Adipocyte (in vitro differentiated cells): Measurements from ENCODE around the gene IKBIP.
"Not testable (repeated sequence)": the region's sequence is repeated elsewhere in the genome, so short reads cannot be mapped to it uniquely, and the experiment has no call there.

Experiments used
- DNase-seq: peaks from one replicate; pipeline ENCODE4 v3.0.0-alpha.2; 2015; ENCODE audit warnings: low read depth
- H3K27me3 ChIP-seq: replicated peaks from 2 replicates; pipeline ENCODE4 v1.7.0; 2013; ENCODE audit warnings: mild to moderate bottlenecking, low read length, moderate library complexity; ENCODE audit not compliant: control insufficient read depth, insufficient read depth
- H3K36me3 ChIP-seq: 2 replicates; pipeline ENCODE4 v1.7.0; 2013; ENCODE audit warnings: low read length, mild to moderate bottlenecking, moderate library complexity; ENCODE audit not compliant: control insufficient read depth, insufficient read depth, severe bottlenecking
- H3K4me1 ChIP-seq: 2 replicates; pipeline ENCODE4 v1.7.0; 2013; ENCODE audit warnings: mild to moderate bottlenecking, low read length, moderate library complexity; ENCODE audit not compliant: control insufficient read depth, insufficient read depth
- H3K4me3 ChIP-seq: 2 replicates; pipeline ENCODE4 v1.7.0; 2013; ENCODE audit warnings: mild to moderate bottlenecking, low read length, moderate library complexity
- H3K9ac ChIP-seq: 2 replicates; pipeline ENCODE4 v1.7.0; 2013; ENCODE audit warnings: mild to moderate bottlenecking, low read length, moderate library complexity
- H3K9me3 ChIP-seq: 2 replicates; pipeline ENCODE4 v1.7.0; 2013; ENCODE audit warnings: mild to moderate bottlenecking, low read length, moderate library complexity; ENCODE audit not compliant: control insufficient read depth

IKBIP gene

GRCh38 chr12:98618952-98619351 lies 25.6 kb downstream of the IKBIP start:
- H3K27me3 ChIP-seq = no peaks in the 10 kb centered on the region
- peaks cover 2% of the 10 kb centered on the region for H3K36me3 ChIP-seq
- peaks cover 11% of the 10 kb centered on the region for H3K4me1 ChIP-seq
- H3K9ac ChIP-seq = no peak overlapping the region
- no peak overlapping the region for H3K4me3 ChIP-seq
- no peaks in the 10 kb centered on the region for H3K9me3 ChIP-seq
- peak; percentile 87 for DNase-seq

GRCh38 chr12:98612696-98613334 lies 31.8 kb downstream of the IKBIP start:
- no peaks in the 10 kb centered on the region for H3K27me3 ChIP-seq
- H3K4me1 ChIP-seq = no peaks in the 10 kb centered on the region
- DNase-seq = no peak
- H3K4me3 ChIP-seq = no peak overlapping the region
- H3K36me3 ChIP-seq = peaks cover 11% of the 10 kb centered on the region
- no peaks in the 10 kb centered on the region for H3K9me3 ChIP-seq
- no peak overlapping the region for H3K9ac ChIP-seq

- H3K9me3 ChIP-seq = no peaks in the 10 kb centered on the region
- H3K9ac ChIP-seq = no peak overlapping the region
- no peak overlapping the region for H3K4me3 ChIP-seq
- peaks cover 3% of the 10 kb centered on the region for H3K4me1 ChIP-seq
- H3K36me3 ChIP-seq = peaks cover 11% of the 10 kb centered on the region
- no peaks in the 10 kb centered on the region for H3K27me3 ChIP-seq
- DNase-seq = no peak
Measured at GRCh38 chr12:98610596-98610995, 34.0 kb downstream of the IKBIP start.

- no peak for DNase-seq
- no peak overlapping the region for H3K4me3 ChIP-seq
- peaks cover 3% of the 10 kb centered on the region for H3K4me1 ChIP-seq
- H3K36me3 ChIP-seq = peaks cover 34% of the 10 kb centered on the region
- H3K27me3 ChIP-seq = no peaks in the 10 kb centered on the region
- no peaks in the 10 kb centered on the region for H3K9me3 ChIP-seq
- no peak overlapping the region for H3K9ac ChIP-seq
Measured at GRCh38 chr12:98606359-98606988, 38.1 kb downstream of the IKBIP start.

GRCh38 chr12:98601924-98602323 lies 42.7 kb downstream of the IKBIP start:
- no peak overlapping the region for H3K4me3 ChIP-seq
- H3K9me3 ChIP-seq = no peaks in the 10 kb centered on the region
- H3K4me1 ChIP-seq = peaks cover 3% of the 10 kb centered on the region
- peaks cover 80% of the 10 kb centered on the region for H3K36me3 ChIP-seq
- no peak for DNase-seq
- no peak overlapping the region for H3K9ac ChIP-seq
- no peaks in the 10 kb centered on the region for H3K27me3 ChIP-seq

- Histone ChIP-seq H3K36me3 (peaks cover 70% of the 10 kb centered on the region), H3K4me3 (peak overlapping the region; percentile 96), H3K4me1 (peaks cover 10% of the 10 kb centered on the region)
- not testable (repeated sequence) for H3K9ac ChIP-seq, H3K9me3 ChIP-seq, H3K27me3 ChIP-seq, DNase-seq
Measured at GRCh38 chr12:98597313-98597712, 47.3 kb downstream of the IKBIP start.

- H3K4me1 ChIP-seq = peaks cover 10% of the 10 kb centered on the region
- H3K27me3 ChIP-seq = no peaks in the 10 kb centered on the region
- DNase-seq = peak; percentile 82
- peak overlapping the region; percentile 99 for H3K9ac ChIP-seq
- peak overlapping the region; percentile 96 for H3K4me3 ChIP-seq
- no peaks in the 10 kb centered on the region for H3K9me3 ChIP-seq
- H3K36me3 ChIP-seq = peaks cover 51% of the 10 kb centered on the region
Measured at GRCh38 chr12:98595243-98595988, 49.2 kb downstream of the IKBIP start.

GRCh38 chr12:98594050-98594835 lies 50.3 kb downstream of the IKBIP start:
- Histone ChIP-seq H3K9me3 (no peaks in the 10 kb centered on the region), H3K4me1 (peaks cover 10% of the 10 kb centered on the region), H3K4me3 (peak overlapping the region; percentile 96), H3K9ac (peak overlapping the region; percentile 99), H3K36me3 (peaks cover 39% of the 10 kb centered on the region), H3K27me3 (no peaks in the 10 kb centered on the region)
- peak; percentile 63 for DNase-seq

- Histone ChIP-seq H3K4me1 (peaks cover 10% of the 10 kb centered on the region), H3K9ac (peak within 1 kb of the TSS; percentile 99)
Measured at GRCh38 chr12:98593351-98594049, 51.1 kb downstream of the IKBIP start, which contains the start of gene SLC25A3. SLC25A3 (plus strand) TSS chr12:98593686; CDS start chr12:98593979, 293 bp downstream.

GRCh38 chr12:98592825-98593322 lies 51.7 kb downstream of the IKBIP start:
- H3K36me3 ChIP-seq = peaks cover 26% of the 10 kb centered on the region
- H3K4me1 ChIP-seq = peaks cover 10% of the 10 kb centered on the region

More at GRCh38 chr12:98593351-98594049, 51.1 kb downstream of the IKBIP start, which contains the start of gene SLC25A3:
- Histone ChIP-seq H3K27me3 (no peaks in the 10 kb centered on the region), H3K4me3 (peak within 1 kb of the TSS; percentile 96), H3K36me3 (peaks cover 32% of the 10 kb centered on the region), H3K9me3 (no peaks in the 10 kb centered on the region)
- DNase-seq = peak; percentile 99

More at GRCh38 chr12:98592825-98593322, 51.7 kb downstream of the IKBIP start:
- Histone ChIP-seq H3K27me3 (no peaks in the 10 kb centered on the region), H3K9me3 (no peaks in the 10 kb centered on the region), H3K4me3 (peak overlapping the region; percentile 96), H3K9ac (peak overlapping the region; percentile 99)
- no peak for DNase-seq
